Ishikawa (cell line): ENCODE results near the gene CAMTA2.

Source experiments
- CREB1 ChIP-seq: IDR thresholded peaks from 2 replicates; pipeline ENCODE4 v1.6.1; 2012; ENCODE audit warnings: low read depth
- EP300 ChIP-seq: IDR thresholded peaks from 2 replicates; pipeline ENCODE4 v1.6.1; 2012; ENCODE audit warnings: borderline replicate concordance
- FOXM1 ChIP-seq: IDR thresholded peaks from 2 replicates; pipeline ENCODE4 v1.6.1; 2012; ENCODE audit warnings: low read depth, borderline replicate concordance
- MAX ChIP-seq: IDR thresholded peaks from 2 replicates; pipeline ENCODE4 v1.6.1; 2012
- REST ChIP-seq: IDR thresholded peaks from 2 replicates; pipeline ENCODE4 v1.6.1; 2012; ENCODE audit warnings: low read depth, mild to moderate bottlenecking

- TF ChIP-seq FOXM1 (no peak), CREB1 (no peak), EP300 (no peak), MAX (no peak), REST (no peak)
Observed at GRCh38 chr17:5002121-5002788, 14.8 kb upstream of the CAMTA2 start.
